BLaER1 (cell line): ENCODE results near the gene PALMD.

ENCODE experiments used
- H3K27ac ChIP-seq: shearing (Covaris generic); formaldehyde crosslinking; 2 replicates; pipeline ENCODE4 v1.8.1; 2022
- H3K27me3 ChIP-seq: shearing (Covaris generic); formaldehyde crosslinking; 2 replicates; pipeline ENCODE4 v1.8.1; 2022
- H3K36me3 ChIP-seq: shearing (Covaris generic); formaldehyde crosslinking; 2 replicates; pipeline ENCODE4 v1.8.1; 2022
- H3K4me1 ChIP-seq: shearing (Covaris generic); formaldehyde crosslinking; 2 replicates; pipeline ENCODE4 v1.8.1; 2022
- H3K4me2 ChIP-seq: shearing (Covaris generic); formaldehyde crosslinking; 2 replicates; pipeline ENCODE4 v1.8.1; 2022
- H3K4me3 ChIP-seq: shearing (Covaris generic); formaldehyde crosslinking; 2 replicates; pipeline ENCODE4 v1.8.1; 2022
- H3K9ac ChIP-seq: shearing (Covaris generic); formaldehyde crosslinking; 2 replicates; pipeline ENCODE4 v1.8.1; 2022
- H3K9me3 ChIP-seq: shearing (Covaris generic); formaldehyde crosslinking; 2 replicates; pipeline ENCODE4 v1.8.1; 2022
- H4K20me1 ChIP-seq: shearing (Covaris generic); formaldehyde crosslinking; 2 replicates; pipeline ENCODE4 v1.8.1; 2022
- Cebpa-rat ChIP-seq: shearing (Covaris generic); IDR thresholded peaks from 2 replicates; pipeline ENCODE4 v1.8.1; 2022

Gene PALMD

GRCh38 chr1:99644279-99645004, 1.5 kb upstream of the PALMD start:
- TF ChIP-seq Cebpa-rat, result no peak
- Histone ChIP-seq H3K27me3 (no peaks in the 10 kb centered on the region), H3K4me3 (no peak overlapping the region), H4K20me1 (no peaks in the 10 kb centered on the region), H3K36me3 (no peaks in the 10 kb centered on the region), H3K9me3 (no peaks in the 10 kb centered on the region), H3K9ac (no peak overlapping the region), H3K4me1 (no peaks in the 10 kb centered on the region), H3K27ac (no peak overlapping the region), H3K4me2 (no peak overlapping the region)

GRCh38 chr1:99645203-99645602, 710 bp upstream of the PALMD start:
- Histone ChIP-seq H3K27ac (no peak overlapping the region), H3K9ac (no peak overlapping the region), H3K9me3 (no peaks in the 10 kb centered on the region), H3K36me3 (no peaks in the 10 kb centered on the region), H4K20me1 (no peaks in the 10 kb centered on the region), H3K4me3 (no peak overlapping the region), H3K27me3 (no peaks in the 10 kb centered on the region), H3K4me2 (no peak overlapping the region), H3K4me1 (no peaks in the 10 kb centered on the region)
- TF ChIP-seq Cebpa-rat, result no peak

GRCh38 chr1:99646868-99647267, 955 bp downstream of the PALMD start:
- Histone ChIP-seq H3K4me1 (no peaks in the 10 kb centered on the region), H3K36me3 (no peaks in the 10 kb centered on the region), H4K20me1 (no peaks in the 10 kb centered on the region), H3K9me3 (no peaks in the 10 kb centered on the region), H3K4me3 (no peak overlapping the region), H3K9ac (no peak overlapping the region), H3K27ac (no peak overlapping the region), H3K4me2 (no peak overlapping the region), H3K27me3 (no peaks in the 10 kb centered on the region)
- TF ChIP-seq Cebpa-rat, result no peak

GRCh38 chr1:99647490-99647889, 1.6 kb downstream of the PALMD start:
- no peak for TF ChIP-seq Cebpa-rat
- Histone ChIP-seq H4K20me1 (no peaks in the 10 kb centered on the region), H3K4me3 (no peak overlapping the region), H3K9ac (no peak overlapping the region), H3K27ac (no peak overlapping the region), H3K27me3 (no peaks in the 10 kb centered on the region), H3K4me2 (no peak overlapping the region), H3K9me3 (no peaks in the 10 kb centered on the region), H3K4me1 (no peaks in the 10 kb centered on the region), H3K36me3 (no peaks in the 10 kb centered on the region)

DNA sequence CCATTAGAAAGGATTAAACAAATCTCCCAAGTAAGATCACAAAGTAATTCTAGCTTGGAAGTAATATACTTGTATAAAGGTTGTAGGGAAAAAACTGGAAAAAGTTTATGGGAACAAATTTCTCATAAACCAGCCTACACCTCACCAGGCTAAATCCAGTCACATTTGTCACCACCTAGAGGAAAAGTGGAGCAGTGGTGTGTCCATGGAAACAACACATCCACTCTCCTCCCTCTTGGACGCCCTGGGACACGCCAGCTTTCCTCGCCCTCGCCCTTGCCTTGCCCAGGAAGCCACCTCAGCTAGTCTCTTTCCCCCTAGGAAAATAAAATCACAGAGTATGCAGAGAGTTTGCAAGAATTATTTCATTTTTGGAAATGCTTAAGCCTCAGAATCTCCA, 2.2 kb downstream of the PALMD start:
- H3K36me3 ChIP-seq, result no peaks in the 10 kb centered on the region

DNA sequence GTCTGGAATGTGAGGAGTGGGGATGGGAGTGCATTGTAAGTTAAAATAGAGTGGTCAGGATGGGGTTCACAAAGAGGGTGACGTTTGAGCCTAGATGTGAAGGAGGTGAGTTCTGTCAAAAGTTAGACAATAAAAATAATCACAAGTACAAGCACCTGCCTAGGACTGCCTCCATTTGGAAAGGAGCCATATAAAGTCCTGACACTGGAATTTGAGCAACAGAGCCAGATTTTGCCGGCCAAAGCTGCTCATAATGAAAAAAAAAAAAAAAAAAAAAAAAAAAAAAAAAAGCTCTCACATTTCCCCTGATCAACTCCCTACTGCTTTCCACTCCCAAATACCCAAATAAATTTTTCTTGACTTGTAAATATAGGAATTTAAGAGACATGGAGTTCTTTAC, 4.1 kb downstream of the PALMD start:
- Histone ChIP-seq H3K9ac (no peak overlapping the region), H4K20me1 (no peaks in the 10 kb centered on the region), H3K9me3 (no peaks in the 10 kb centered on the region), H3K4me1 (no peaks in the 10 kb centered on the region), H3K27ac (no peak overlapping the region), H3K36me3 (no peaks in the 10 kb centered on the region), H3K4me3 (no peak overlapping the region), H3K27me3 (no peaks in the 10 kb centered on the region), H3K4me2 (no peak overlapping the region)
- TF ChIP-seq Cebpa-rat, result no peak

More for the DNA sequence above, 2.2 kb downstream of the PALMD start:
- Histone ChIP-seq H3K9ac (no peak overlapping the region), H3K4me1 (no peaks in the 10 kb centered on the region), H3K4me2 (no peak overlapping the region), H3K9me3 (no peaks in the 10 kb centered on the region), H4K20me1 (no peaks in the 10 kb centered on the region), H3K4me3 (no peak overlapping the region), H3K27ac (no peak overlapping the region), H3K27me3 (no peaks in the 10 kb centered on the region)
- no peak for TF ChIP-seq Cebpa-rat

DNA sequence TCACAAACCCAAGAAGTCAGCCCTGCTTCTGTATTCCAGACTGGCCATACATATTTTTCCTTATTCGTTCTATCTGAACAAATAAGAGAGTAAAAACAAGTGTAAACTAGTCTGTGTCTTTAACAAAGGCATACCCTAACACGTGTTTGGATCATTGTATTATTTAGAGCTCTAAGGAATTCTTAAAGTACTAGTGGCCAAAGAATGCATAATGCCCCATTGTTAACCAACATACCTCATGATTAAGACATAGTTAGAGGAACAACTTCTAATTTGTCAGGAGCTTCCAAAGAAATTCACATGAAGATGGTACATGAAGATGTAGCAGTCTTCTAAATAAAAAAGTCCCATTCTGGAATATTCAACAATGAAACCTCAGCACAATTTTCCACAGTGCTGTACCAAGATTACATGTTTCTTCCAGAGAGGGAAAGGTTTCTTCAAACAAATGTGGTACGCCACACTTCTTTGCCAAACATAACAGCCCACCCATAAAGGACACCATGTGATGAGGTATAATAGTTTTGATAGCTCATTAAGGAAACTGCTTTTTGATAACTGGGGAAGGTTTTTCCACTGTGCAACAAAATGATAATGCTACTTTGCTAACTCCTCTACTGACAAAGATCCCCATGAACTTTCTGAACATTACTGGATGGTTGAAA, 5.0 kb downstream of the PALMD start:
- Histone ChIP-seq H3K27me3 (no peaks in the 10 kb centered on the region), H3K4me3 (no peak overlapping the region), H4K20me1 (no peaks in the 10 kb centered on the region), H3K36me3 (no peaks in the 10 kb centered on the region), H3K27ac (no peak overlapping the region), H3K9me3 (no peaks in the 10 kb centered on the region), H3K4me1 (no peaks in the 10 kb centered on the region), H3K9ac (no peak overlapping the region), H3K4me2 (no peak overlapping the region)
- no peak for TF ChIP-seq Cebpa-rat

- no peak overlapping the region for H3K4me2 ChIP-seq
- no peak overlapping the region for H3K27ac ChIP-seq
- H4K20me1 ChIP-seq, result no peaks in the 10 kb centered on the region
- no peaks in the 10 kb centered on the region for H3K4me1 ChIP-seq
- no peaks in the 10 kb centered on the region for H3K27me3 ChIP-seq
- no peak for TF ChIP-seq Cebpa-rat
- H3K9me3 ChIP-seq, result no peaks in the 10 kb centered on the region
- H3K9ac ChIP-seq, result no peak overlapping the region
- no peak overlapping the region for H3K4me3 ChIP-seq
- no peaks in the 10 kb centered on the region for H3K36me3 ChIP-seq
Observed at GRCh38 chr1:99652881-99653281, 7.0 kb downstream of the PALMD start.

DNA sequence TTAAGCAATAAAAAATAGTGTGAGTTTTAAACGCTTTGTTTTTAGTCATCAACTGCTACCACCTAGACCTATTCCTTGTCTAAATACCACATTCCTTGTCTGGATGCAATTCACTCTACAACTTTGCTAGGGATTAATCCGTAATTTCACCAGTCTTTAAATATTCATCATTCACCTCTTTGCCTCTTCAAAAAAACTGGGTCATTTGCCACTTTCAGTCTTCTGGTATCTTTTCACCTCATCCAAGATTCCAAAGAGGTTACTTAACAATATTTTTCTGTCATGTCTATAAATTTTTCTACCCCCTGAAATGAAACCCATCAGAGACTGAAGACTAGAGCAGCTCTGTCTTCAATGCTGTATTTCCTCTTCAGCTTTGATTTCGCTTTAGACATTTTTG, 9.5 kb downstream of the PALMD start:
- Histone ChIP-seq H3K4me3 (no peak overlapping the region), H3K4me1 (no peaks in the 10 kb centered on the region), H3K9me3 (no peaks in the 10 kb centered on the region), H3K27ac (no peak overlapping the region), H3K4me2 (no peak overlapping the region), H3K9ac (no peak overlapping the region), H3K36me3 (no peaks in the 10 kb centered on the region), H4K20me1 (no peaks in the 10 kb centered on the region), H3K27me3 (no peaks in the 10 kb centered on the region)
- TF ChIP-seq Cebpa-rat, result no peak

DNA sequence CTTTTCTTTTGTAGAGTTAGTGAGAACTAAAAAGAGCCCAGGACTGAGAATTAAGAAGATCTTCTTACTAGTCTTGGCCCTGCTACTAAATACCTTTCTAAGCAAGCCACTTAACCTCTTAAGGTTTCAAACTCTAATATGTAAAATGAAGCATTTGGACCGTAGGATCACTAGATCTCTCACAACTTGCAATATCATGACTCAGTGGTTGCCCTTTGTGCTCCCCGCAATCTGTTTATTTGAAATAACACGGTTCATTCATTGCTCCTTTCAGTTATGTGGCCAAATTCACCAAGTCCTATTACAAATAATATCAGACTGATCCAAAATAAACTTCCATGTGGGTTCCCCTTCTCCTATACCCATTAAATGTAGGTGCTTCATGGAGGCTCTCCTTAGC, 10.8 kb downstream of the PALMD start:
- Histone ChIP-seq H3K4me2 (no peak overlapping the region), H3K27me3 (no peaks in the 10 kb centered on the region)

More for the DNA sequence above, 10.8 kb downstream of the PALMD start:
- Histone ChIP-seq H3K9ac (no peak overlapping the region), H3K4me3 (no peak overlapping the region), H3K27ac (no peak overlapping the region), H3K4me1 (no peaks in the 10 kb centered on the region), H3K36me3 (no peaks in the 10 kb centered on the region), H3K9me3 (no peaks in the 10 kb centered on the region), H4K20me1 (no peaks in the 10 kb centered on the region)
- TF ChIP-seq Cebpa-rat, result no peak
